Esophagus squamous epithelium (tissue), 4 donors: ENCODE results near the gene DNTTIP2.

Experiments used
- CTCF ChIP-seq, 6 experiments: fragments of 450-650 bp in 4 of 6; fragments of 200-600 bp in 2 of 6; sonication (generic) in 2 of 6; IDR thresholded peaks; one replicate each; pipeline ENCODE4 v1.5.1; 2016 to 2019; ENCODE audit warnings: antibody characterized with exemption in 6 of 6, mild to moderate bottlenecking in 4 of 6, moderate library complexity in 4 of 6
- POLR2A ChIP-seq, 4 donors: fragments of 450-650 bp; IDR thresholded peaks; one replicate each; pipeline ENCODE4 v1.6.1; 2017; ENCODE audit warnings: antibody characterized with exemption in 4 of 4, mild to moderate bottlenecking in 4 of 4, moderate library complexity in 3 of 4

- TF ChIP-seq CTCF (IDR thresholded peaks at IDR 0.05) (no peak), POLR2A (IDR thresholded peaks at IDR 0.05) (no peak)
Observed at GRCh38 chr1:93888900-93889299, 9.9 kb upstream of the DNTTIP2 start.
